Stimulated activated memory B cell treated with anti-CD40 and anti-IgM and Interleukin-4, amounts not matched to agents 10 μg/mL and 1 μg/mL and 100 μg/mL, for 72 hours (primary cell): Measurements from ENCODE around the gene C6orf136.
A peak's percentile ranks its signal among the peaks of the same experiment; 100 is the strongest.

Experiments used
- ATAC-seq: fragments of 150-1000 bp; cut with Tn5 transposase; 2 replicates; pipeline ENCODE4 v1.10.0; 2021
- H3K27ac Mint-ChIP-seq: one replicate; pipeline ENCODE4 v1.8.0; 2022; ENCODE audit warnings: mild to moderate bottlenecking, mixed read lengths
- H3K27me3 Mint-ChIP-seq: one replicate; pipeline ENCODE4 v1.8.0; 2022; ENCODE audit warnings: mixed read lengths
- H3K36me3 Mint-ChIP-seq: one replicate; pipeline ENCODE4 v1.8.0; 2022; ENCODE audit warnings: mixed read lengths
- H3K4me1 Mint-ChIP-seq: one replicate; pipeline ENCODE4 v1.8.0; 2022; ENCODE audit warnings: mixed read lengths
- H3K4me3 Mint-ChIP-seq: one replicate; pipeline ENCODE4 v1.8.0; 2022; ENCODE audit warnings: mild to moderate bottlenecking, moderate library complexity, mixed read lengths
- H3K9me3 Mint-ChIP-seq: one replicate; pipeline ENCODE4 v1.8.0; 2022; ENCODE audit warnings: mixed read lengths

C6orf136 gene

GRCh38 chr6:30612687-30613248 lies 34.2 kb upstream of the C6orf136 start:
- Mint-ChIP-seq H3K27ac (peak overlapping the region; percentile 97), H3K9me3 (no peaks in the 10 kb centered on the region), H3K36me3 (peaks cover 67% of the 10 kb centered on the region), H3K4me3 (no peak overlapping the region), H3K27me3 (no peaks in the 10 kb centered on the region), H3K4me1 (peaks cover 54% of the 10 kb centered on the region)
- ATAC-seq: no peak

- peaks cover 55% of the 10 kb centered on the region for H3K4me1 Mint-ChIP-seq
- no peaks in the 10 kb centered on the region for H3K27me3 Mint-ChIP-seq
- H3K4me3 Mint-ChIP-seq: peak overlapping the region; percentile 41
- peaks cover 64% of the 10 kb centered on the region for H3K36me3 Mint-ChIP-seq
- no peaks in the 10 kb centered on the region for H3K9me3 Mint-ChIP-seq
- no peak for ATAC-seq
- peak overlapping the region; percentile 97 for H3K27ac Mint-ChIP-seq
These were observed 33.5 kb upstream of the C6orf136 start for GRCh38 chr6:30613251-30614043.

GRCh38 chr6:30614044-30614842 lies 32.7 kb upstream of the C6orf136 start:
- Mint-ChIP-seq H3K27me3 (no peaks in the 10 kb centered on the region), H3K4me1 (peaks cover 56% of the 10 kb centered on the region), H3K27ac (peak overlapping the region; percentile 97), H3K4me3 (peak overlapping the region; percentile 89), H3K36me3 (peaks cover 56% of the 10 kb centered on the region), H3K9me3 (no peaks in the 10 kb centered on the region)
- ATAC-seq: no peak

DNA sequence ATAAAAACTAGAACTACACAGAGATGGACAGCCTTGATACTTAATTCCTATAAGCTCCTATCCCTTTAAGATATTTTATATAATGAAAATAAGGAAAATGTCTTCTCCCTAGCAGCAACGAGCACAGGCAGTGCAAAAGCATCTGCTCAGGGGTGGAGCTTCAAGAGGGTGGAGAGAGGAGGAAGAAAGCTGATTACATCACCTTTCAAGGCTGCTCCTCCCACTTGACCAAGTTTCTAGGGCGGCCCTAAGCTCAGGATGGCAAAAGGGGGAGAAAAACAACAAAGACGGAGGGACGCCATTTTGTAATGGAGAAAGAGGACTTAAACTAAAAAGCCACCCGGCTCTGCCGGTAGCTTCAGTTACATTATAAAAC lies 32.1 kb upstream of the C6orf136 start:
- H3K27me3 Mint-ChIP-seq: no peaks in the 10 kb centered on the region
- H3K36me3 Mint-ChIP-seq: peaks cover 56% of the 10 kb centered on the region
- peaks cover 54% of the 10 kb centered on the region for H3K4me1 Mint-ChIP-seq
- H3K9me3 Mint-ChIP-seq: no peaks in the 10 kb centered on the region
- H3K27ac Mint-ChIP-seq: peak overlapping the region; percentile 97
- peak; percentile 79 for ATAC-seq
- H3K4me3 Mint-ChIP-seq: peak overlapping the region; percentile 89

GRCh38 chr6:30615219-30615957 lies 31.5 kb upstream of the C6orf136 start:
- Mint-ChIP-seq H3K4me1 (peaks cover 52% of the 10 kb centered on the region), H3K9me3 (no peaks in the 10 kb centered on the region), H3K27me3 (no peaks in the 10 kb centered on the region), H3K27ac (peak overlapping the region; percentile 97), H3K36me3 (peaks cover 57% of the 10 kb centered on the region), H3K4me3 (peak overlapping the region; percentile 89)
- ATAC-seq: no peak

DNA sequence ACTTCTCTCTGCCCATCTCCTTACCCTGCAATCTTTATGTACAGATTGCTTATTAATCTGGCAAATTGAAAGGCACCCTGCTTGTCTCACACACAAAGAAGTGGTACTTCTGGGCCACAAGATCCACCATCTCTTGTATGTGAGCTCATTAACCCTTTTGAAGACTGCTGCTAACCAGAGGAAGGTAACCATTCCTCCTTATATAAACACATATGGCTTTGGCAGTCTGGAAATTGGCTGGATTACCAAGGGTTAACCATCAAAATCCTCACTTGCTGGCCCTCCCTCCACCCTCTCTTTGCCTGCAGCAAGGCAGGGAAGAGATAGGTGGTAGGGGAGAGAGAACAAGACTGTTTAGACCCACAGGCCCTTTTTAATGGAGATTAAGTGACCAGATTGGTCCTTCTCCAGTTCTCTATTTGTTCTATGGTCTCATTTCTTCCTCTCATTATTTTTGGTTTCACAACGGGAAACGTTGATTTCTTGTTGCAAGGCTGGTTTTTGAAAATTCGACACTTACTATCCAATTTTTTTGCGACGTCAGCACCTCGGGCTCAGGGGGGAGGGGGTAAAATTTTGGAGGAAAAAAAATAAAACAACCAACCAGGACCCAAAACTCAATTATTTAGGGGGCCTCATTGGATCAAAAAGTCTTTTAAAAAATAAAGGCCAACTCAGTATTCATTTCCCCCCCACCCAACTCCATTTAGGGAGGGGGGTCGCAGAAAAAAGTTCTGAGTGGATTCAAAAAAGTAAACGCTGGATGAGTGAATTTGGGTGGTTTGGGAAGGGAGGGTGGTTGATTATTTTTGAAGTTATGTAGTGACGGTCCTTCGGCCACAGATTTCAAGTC lies 30.7 kb upstream of the C6orf136 start:
- H3K4me3 Mint-ChIP-seq: peak overlapping the region; percentile 89
- peak overlapping the region; percentile 97 for H3K27ac Mint-ChIP-seq
- H3K36me3 Mint-ChIP-seq: peaks cover 53% of the 10 kb centered on the region
- no peak for ATAC-seq
- peaks cover 46% of the 10 kb centered on the region for H3K4me1 Mint-ChIP-seq
- H3K9me3 Mint-ChIP-seq: no peaks in the 10 kb centered on the region
- no peaks in the 10 kb centered on the region for H3K27me3 Mint-ChIP-seq

- ATAC-seq: peak; percentile 94
- Mint-ChIP-seq H3K4me3 (peak within 1 kb of the TSS; percentile 89), H3K27me3 (no peaks in the 10 kb centered on the region), H3K4me1 (peaks cover 38% of the 10 kb centered on the region), H3K27ac (peak within 1 kb of the TSS; percentile 97), H3K36me3 (peaks cover 47% of the 10 kb centered on the region), H3K9me3 (no peaks in the 10 kb centered on the region)
These were observed 29.9 kb upstream of the C6orf136 start, which contains the start of gene PPP1R10 for GRCh38 chr6:30616811-30617564. TSS of gene PPP1R10 (minus strand) at chr6:30617243. CDS start at chr6:30609944, 7,299 bp downstream.

DNA sequence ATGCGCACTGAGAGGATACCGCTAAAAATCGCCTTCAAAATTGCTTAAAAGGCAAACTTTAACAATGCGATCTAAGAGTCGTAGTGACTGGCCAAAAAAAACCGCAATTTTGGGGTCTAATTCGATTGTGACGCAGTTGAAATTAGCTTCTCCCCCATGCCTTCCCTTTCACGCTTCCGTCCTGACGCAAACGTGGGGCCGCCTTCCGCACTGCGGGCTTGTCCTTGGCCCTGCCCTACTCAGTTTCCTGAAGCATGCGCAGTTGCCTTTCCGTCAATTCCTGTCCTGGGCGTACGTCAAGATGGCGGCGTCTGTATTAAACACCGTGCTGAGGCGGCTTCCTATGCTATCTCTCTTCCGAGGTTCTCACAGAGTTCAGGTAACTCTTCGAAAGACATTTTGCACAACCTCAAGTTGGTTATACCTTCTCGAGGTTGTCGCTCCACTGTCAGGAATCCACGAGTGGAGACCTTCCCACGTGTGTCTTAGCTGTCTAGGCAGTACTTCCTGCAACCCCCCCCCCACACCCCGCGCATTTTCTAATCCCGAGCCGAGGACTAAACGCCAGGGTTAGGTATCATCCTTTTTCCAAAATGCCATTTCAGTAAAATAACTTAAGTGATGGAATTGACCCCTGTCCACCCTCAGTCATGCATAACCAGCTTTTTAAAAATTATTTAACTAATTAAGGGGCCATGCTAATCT lies 29.2 kb upstream of the C6orf136 start, which contains the start of gene MRPS18B:
TSS of gene MRPS18B (plus strand) at position 276 of the 705 bp plus-strand sequence. CDS start at position 302, 26 bp downstream.
- H3K36me3 Mint-ChIP-seq: peaks cover 51% of the 10 kb centered on the region
- H3K9me3 Mint-ChIP-seq: no peaks in the 10 kb centered on the region
- ATAC-seq: peak; percentile 92
- peak within 1 kb of the TSS; percentile 97 for H3K27ac Mint-ChIP-seq
- H3K4me1 Mint-ChIP-seq: peaks cover 34% of the 10 kb centered on the region
- H3K27me3 Mint-ChIP-seq: no peaks in the 10 kb centered on the region
- peak within 1 kb of the TSS; percentile 89 for H3K4me3 Mint-ChIP-seq

DNA sequence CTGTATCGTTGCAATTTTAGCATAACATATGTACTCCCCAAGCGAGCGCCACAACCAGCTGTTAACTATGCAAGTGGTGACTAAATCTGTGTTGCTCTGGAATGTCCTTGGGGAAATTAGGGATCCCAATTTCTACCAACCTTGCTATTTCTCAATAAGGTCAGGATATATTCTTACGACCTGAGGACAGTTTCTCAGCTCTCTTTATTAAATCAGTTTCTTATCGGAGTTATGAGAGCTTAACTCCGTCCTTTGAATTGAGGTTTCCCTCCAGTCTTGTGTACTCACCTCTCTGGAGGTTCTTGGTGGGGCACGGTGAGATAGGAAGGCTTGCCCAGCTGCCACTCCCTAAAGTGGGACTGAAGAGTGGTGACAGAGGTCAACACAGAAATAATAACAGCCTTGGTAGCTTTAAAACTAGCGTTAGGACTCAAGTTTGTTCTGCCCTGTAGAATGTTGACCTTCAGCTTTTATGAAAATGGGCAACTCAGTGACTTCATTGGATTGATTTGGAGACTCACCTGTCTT lies 28.6 kb upstream of the C6orf136 start:
- H3K4me1 Mint-ChIP-seq: peaks cover 28% of the 10 kb centered on the region

GRCh38 chr6:30619561-30619960 lies 27.4 kb upstream of the C6orf136 start:
- no peaks in the 10 kb centered on the region for H3K27me3 Mint-ChIP-seq
- ATAC-seq: no peak
- H3K4me1 Mint-ChIP-seq: peaks cover 15% of the 10 kb centered on the region
- peak overlapping the region; percentile 89 for H3K4me3 Mint-ChIP-seq
- no peaks in the 10 kb centered on the region for H3K9me3 Mint-ChIP-seq
- peaks cover 47% of the 10 kb centered on the region for H3K36me3 Mint-ChIP-seq
- peak overlapping the region; percentile 97 for H3K27ac Mint-ChIP-seq

More for the DNA sequence above, 28.6 kb upstream of the C6orf136 start:
- Mint-ChIP-seq H3K36me3 (peaks cover 51% of the 10 kb centered on the region), H3K27me3 (no peaks in the 10 kb centered on the region), H3K4me3 (peak overlapping the region; percentile 89), H3K9me3 (no peaks in the 10 kb centered on the region), H3K27ac (peak overlapping the region; percentile 97)
- ATAC-seq: no peak

DNA sequence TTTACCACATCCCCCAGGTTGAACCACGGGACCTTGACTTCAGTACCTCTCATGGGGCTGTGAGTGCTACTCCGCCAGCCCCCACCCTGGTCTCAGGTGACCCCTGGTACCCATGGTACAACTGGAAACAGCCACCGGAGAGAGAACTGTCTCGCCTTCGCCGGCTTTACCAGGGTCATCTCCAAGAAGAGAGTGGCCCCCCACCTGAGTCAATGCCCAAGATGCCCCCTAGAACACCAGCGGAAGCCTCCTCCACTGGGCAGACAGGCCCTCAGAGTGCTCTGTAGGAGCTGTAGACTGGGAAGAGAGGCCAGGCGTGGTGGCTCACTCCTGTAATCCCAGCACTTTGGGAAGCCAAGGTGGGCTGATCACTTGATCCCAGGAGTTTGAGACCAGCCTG lies 21.4 kb upstream of the C6orf136 start:
- Mint-ChIP-seq H3K36me3 (peaks cover 36% of the 10 kb centered on the region), H3K27ac (peak overlapping the region; percentile 86)

DNA sequence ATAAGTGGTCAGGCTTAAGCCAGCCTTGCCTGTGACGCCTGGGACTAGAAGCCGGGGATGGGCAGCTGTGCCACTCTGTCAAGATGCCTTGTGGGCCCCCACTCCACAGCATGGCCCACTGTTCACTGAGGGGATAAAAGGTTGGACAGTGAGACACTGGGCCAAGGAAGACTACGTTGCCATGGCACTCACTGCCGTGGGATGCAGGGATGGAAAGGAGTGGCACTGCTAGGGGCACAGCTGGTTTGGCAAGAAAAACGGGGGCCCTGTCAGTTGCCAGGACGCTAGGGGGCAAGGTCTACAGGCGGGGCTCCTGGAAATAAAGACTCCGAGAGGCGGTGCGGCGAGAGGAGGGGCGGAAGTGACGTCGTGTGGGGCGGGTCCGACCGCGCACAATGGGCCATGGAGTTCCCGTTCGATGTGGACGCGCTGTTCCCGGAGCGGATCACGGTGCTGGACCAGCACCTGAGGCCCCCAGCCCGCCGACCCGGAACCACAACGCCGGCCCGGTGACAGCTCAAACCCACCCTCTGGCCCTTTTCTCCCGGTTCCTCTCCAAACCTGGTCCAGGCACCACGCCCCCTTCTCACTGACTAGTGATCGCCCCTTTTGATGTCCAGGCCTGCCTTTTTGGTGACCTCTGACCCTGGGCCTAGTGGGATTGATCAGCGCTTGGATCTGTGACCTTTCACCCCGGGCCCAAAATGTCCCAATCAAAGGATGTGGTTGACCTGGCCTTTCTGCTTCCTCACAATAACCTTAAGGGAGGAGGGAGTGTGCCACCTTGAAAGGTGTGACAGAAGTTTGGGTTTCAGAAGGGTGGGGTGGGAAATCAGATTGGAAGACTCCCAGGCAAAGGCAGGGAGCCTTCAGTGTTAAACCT lies 20.2 kb upstream of the C6orf136 start, which contains the start of gene ATAT1:
TSS of gene ATAT1 (plus strand) at position 391 of the 883 bp plus-strand sequence.
- ATAC-seq: peak; percentile 99
- Mint-ChIP-seq H3K27ac (peak within 1 kb of the TSS; percentile 86), H3K36me3 (peaks cover 46% of the 10 kb centered on the region), H3K4me3 (peak within 1 kb of the TSS; percentile 96), H3K27me3 (no peaks in the 10 kb centered on the region), H3K9me3 (no peaks in the 10 kb centered on the region), H3K4me1 (peaks cover 29% of the 10 kb centered on the region)

More for the DNA sequence above, 21.4 kb upstream of the C6orf136 start:
- H3K4me1 Mint-ChIP-seq: peaks cover 29% of the 10 kb centered on the region
- no peak overlapping the region for H3K4me3 Mint-ChIP-seq
- no peaks in the 10 kb centered on the region for H3K27me3 Mint-ChIP-seq
- ATAC-seq: no peak
- no peaks in the 10 kb centered on the region for H3K9me3 Mint-ChIP-seq
